HepG2 (cell line): ENCODE measurements around the gene TPGS1. TPM values are rescaled to one million over a fixed set of nuclear protein-coding genes. Genes with fewer than 3 reads are reported as not detected.

ENCODE experiments used
- ATF6 ChIP-seq: sonication (generic); formaldehyde crosslinking; conservative IDR thresholded peaks from 2 replicates; pipeline ENCODE4 v1.4.0; 2020; ENCODE audit warnings: missing genetic modification reagents
- ATRX ChIP-seq: sonication (generic); formaldehyde crosslinking; IDR thresholded peaks from 2 replicates; pipeline ENCODE4 v1.4.0; 2020; ENCODE audit warnings: missing genetic modification reagents, borderline replicate concordance
- CERS6 ChIP-seq: sonication (generic); formaldehyde crosslinking; IDR thresholded peaks from 2 replicates; pipeline ENCODE4 v1.5.0; 2020; ENCODE audit warnings: missing genetic modification reagents
- EZH2 ChIP-seq: conservative IDR thresholded peaks from 2 replicates; pipeline ENCODE4 v1.6.1; 2012; ENCODE audit warnings: mild to moderate bottlenecking, low read depth, low read length, moderate library complexity
- GPN1 ChIP-seq: sonication (generic); formaldehyde crosslinking; IDR thresholded peaks from 2 replicates; pipeline ENCODE4 v1.5.1; 2020; ENCODE audit warnings: missing genetic modification reagents, borderline replicate concordance
- HDAC1 ChIP-seq: sonication (generic); formaldehyde crosslinking; IDR thresholded peaks from 2 replicates; pipeline ENCODE4 v1.5.1; 2020; ENCODE audit warnings: mild to moderate bottlenecking, missing genetic modification reagents
- KAT2B ChIP-seq: fragments of 150-350 bp; IDR thresholded peaks from 2 replicates; pipeline ENCODE4 v1.6.1; 2014; ENCODE audit warnings: low read depth, low read length, borderline replicate concordance
- KLF16 ChIP-seq, 2 experiments: sonication (generic) in 1 of 2; formaldehyde crosslinking in 1 of 2; IDR thresholded peaks; 2 replicates each; pipeline versions ENCODE4 v1.6.1 to v1.8.0; 2016 to 2023; ENCODE audit warnings: missing genetic modification reagents in 2 of 2, missing compliant biosample characterization in 1 of 2
- LCORL ChIP-seq, 2 experiments: fragments of 450-650 bp in 1 of 2; sonication (generic) in 1 of 2; formaldehyde crosslinking in 1 of 2; IDR thresholded peaks; 2 replicates each; pipeline versions ENCODE4 v1.5.0 to v1.6.1; 2017 to 2020; ENCODE audit warnings: antibody characterized with exemption in 1 of 2, missing genetic modification reagents in 1 of 2
- MTERF4 ChIP-seq: sonication (generic); formaldehyde crosslinking; IDR thresholded peaks from 2 replicates; pipeline ENCODE4 v1.8.0; 2023; ENCODE audit warnings: mild to moderate bottlenecking, missing genetic modification reagents
- MXD4 ChIP-seq: IDR thresholded peaks from 2 replicates; pipeline ENCODE4 v1.6.1; 2016; ENCODE audit warnings: mild to moderate bottlenecking, missing biosample characterization, missing genetic modification reagents
- NR0B2 ChIP-seq: sonication (generic); formaldehyde crosslinking; IDR thresholded peaks from 2 replicates; pipeline ENCODE4 v1.4.0; 2020; ENCODE audit warnings: mild to moderate bottlenecking, missing genetic modification reagents
- POLR2AphosphoS2 ChIP-seq: IDR thresholded peaks from 2 replicates; pipeline ENCODE4 v1.6.1; 2011; ENCODE audit warnings: low read depth, low read length, improper control_type of control experiment
- POLR2AphosphoS5 ChIP-seq: IDR thresholded peaks from 2 replicates; pipeline ENCODE4 v1.6.1; 2012; ENCODE audit warnings: low read depth, low read length
- TRAFD1 ChIP-seq: sonication (generic); formaldehyde crosslinking; IDR thresholded peaks from 2 replicates; pipeline ENCODE4 v1.5.1; 2020; ENCODE audit warnings: missing genetic modification reagents, mild to moderate bottlenecking, borderline replicate concordance
- ZNF30 ChIP-seq: sonication (generic); formaldehyde crosslinking; IDR thresholded peaks from 2 replicates; pipeline ENCODE4 v1.5.0; 2020; ENCODE audit warnings: mild to moderate bottlenecking, missing genetic modification reagents
- ZNF343 ChIP-seq: sonication (generic); formaldehyde crosslinking; IDR thresholded peaks from 2 replicates; pipeline ENCODE4 v1.4.0; 2020; ENCODE audit warnings: mild to moderate bottlenecking, missing genetic modification reagents
- ZNF496 ChIP-seq: sonication (generic); formaldehyde crosslinking; IDR thresholded peaks from 2 replicates; pipeline ENCODE4 v1.8.1; 2023; ENCODE audit warnings: mild to moderate bottlenecking, moderate library complexity, missing genetic modification reagents; ENCODE audit not compliant: insufficient replicate concordance
- ZNF510 ChIP-seq: sonication (generic); formaldehyde crosslinking; IDR thresholded peaks from 2 replicates; pipeline ENCODE4 v1.4.0; 2020; ENCODE audit warnings: low read depth, mild to moderate bottlenecking, missing genetic modification reagents
- ZNF569 ChIP-seq: sonication (generic); formaldehyde crosslinking; IDR thresholded peaks from 2 replicates; pipeline ENCODE4 v1.5.0; 2020; ENCODE audit warnings: mild to moderate bottlenecking, missing genetic modification reagents, moderate library complexity, borderline replicate concordance
- ZNF768 ChIP-seq: sonication (generic); formaldehyde crosslinking; IDR thresholded peaks from 2 replicates; pipeline ENCODE4 v1.4.0; 2020; ENCODE audit warnings: missing genetic modification reagents
- ZNF839 ChIP-seq: sonication (generic); formaldehyde crosslinking; IDR thresholded peaks from 2 replicates; pipeline ENCODE4 v1.4.0; 2020; ENCODE audit warnings: missing genetic modification reagents, mild to moderate bottlenecking, borderline replicate concordance
- ZSCAN22 ChIP-seq: sonication (generic); formaldehyde crosslinking; IDR thresholded peaks from 2 replicates; pipeline ENCODE4 v1.4.0; 2020; ENCODE audit warnings: mild to moderate bottlenecking, missing genetic modification reagents
- polyA plus RNA-seq, 8 experiments: library from polyadenylated mRNA; depleted of rRNA in 3 of 8; stranded (reverse) in 7 of 8; unstranded in 1 of 8; fragments of >200 nt; fragmentation: Illumina TruSeq in 4 of 8; extraction: Trizol in 4 of 8; gene quantifications; 2 replicates each; pipeline versions ENCODE4 v1.2.1 to v1.2.3, GENCODE V29; 2011 to 2016; ENCODE audit warnings: low read depth in 4 of 8, missing spikeins in 1 of 8, mixed read lengths in 1 of 8; ENCODE audit not compliant: insufficient read depth in 1 of 8
- total RNA-seq, 5 experiments: library from RNA; depleted of rRNA; stranded (reverse); fragments of >200 nt; fragmentation: Illumina TruSeq; extraction: Trizol; gene quantifications; 2 replicates each; pipeline ENCODE4 v1.2.3, GENCODE V29; 2016; ENCODE audit warnings: low read depth in 1 of 5

The TPGS1 gene
- total and polyA plus RNA-seq, 2 of the 13 experiments (the other 11 are each of a cell fraction or from before 2014, with no cell fraction given), result 1.1 to 6.2 TPM

- TF ChIP-seq ATRX (CRISPR knock-in tag) (no peak), MXD4 (CRISPR knock-in tag) (0 out of 2 replicates have a peak, but pooled peaks have one; percentile 37), LCORL (IDR thresholded peaks at IDR 0.05) (no peak; the same call in 1 of the 2 replicates), LCORL (CRISPR knock-in tag; IDR thresholded peaks at IDR 0.05) (peak; percentile 67; the same call in 1 of the 2 replicates), EZH2 (no peak), NR0B2 (CRISPR knock-in tag) (no peak), ZNF768 (CRISPR knock-in tag) (peak; percentile 66; the same call in 1 of the 2 replicates), KAT2B (no peak), ZSCAN22 (CRISPR knock-in tag) (no peak), CERS6 (CRISPR knock-in tag) (no peak), ZNF839 (no peak), MTERF4 (no peak), ZNF343 (CRISPR knock-in tag) (no peak), ZNF30 (CRISPR knock-in tag) (no peak), KLF16 (CRISPR knock-in tag; IDR thresholded peaks at IDR 0.05) (peak in 1 of 2 experiments; percentile 64; a peak in 2 of 4 replicates), GPN1 (CRISPR knock-in tag) (no peak), HDAC1 (CRISPR knock-in tag) (peak; percentile 77), ATF6 (CRISPR knock-in tag) (peak; percentile 55; the same call in 1 of the 2 replicates), ZNF496 (CRISPR knock-in tag) (no peak), ZNF510 (CRISPR knock-in tag) (no peak), POLR2AphosphoS5 (peak; percentile 46), POLR2AphosphoS2 (no peak), TRAFD1 (CRISPR knock-in tag) (no peak), ZNF569 (CRISPR knock-in tag) (0 out of 2 replicates have a peak, but pooled peaks have one; percentile 29)
Observed at GRCh38 chr19:506404-507285, 652 bp upstream of the TPGS1 start (continued).
